HG03520 (cell line): ENCODE results near the gene KISS1.

Experiments
- ATAC-seq: cut with Tn5 transposase; IDR thresholded peaks from one replicate; pipeline ENCODE4 v1.9.1; 2021; ENCODE audit warnings: mild to moderate bottlenecking, moderate library complexity; ENCODE audit not compliant: unreplicated experiment

Gene KISS1

GRCh38 chr1:204219971-204220616, 23.8 kb upstream of the KISS1 start:
- no peak for ATAC-seq

- ATAC-seq, result no peak
Observed at GRCh38 chr1:204218552-204218951, 22.3 kb upstream of the KISS1 start.

- ATAC-seq, result no peak
Observed at GRCh38 chr1:204217648-204218000, 21.3 kb upstream of the KISS1 start.

GRCh38 chr1:204216880-204217647, 20.8 kb upstream of the KISS1 start:
- ATAC-seq, result no peak

GRCh38 chr1:204216236-204216635, 19.9 kb upstream of the KISS1 start:
- ATAC-seq, result no peak

- ATAC-seq, result no peak
Observed at GRCh38 chr1:204213668-204214662, 17.7 kb upstream of the KISS1 start, which contains the start of gene GOLT1A. GOLT1A (minus strand) TSS chr1:204213988; CDS start chr1:204213906, 82 bp downstream.

GRCh38 chr1:204212715-204213114, 16.4 kb upstream of the KISS1 start:
- ATAC-seq, result no peak

- ATAC-seq, result no peak
Observed at GRCh38 chr1:204211046-204211445, 14.8 kb upstream of the KISS1 start.

- no peak for ATAC-seq
Observed at GRCh38 chr1:204207136-204207616, 10.9 kb upstream of the KISS1 start.

- no peak for ATAC-seq
Observed at GRCh38 chr1:204206121-204206520, 9.8 kb upstream of the KISS1 start.

GRCh38 chr1:204205486-204205885, 9.2 kb upstream of the KISS1 start:
- ATAC-seq, result no peak

- ATAC-seq, result no peak
Observed at GRCh38 chr1:204204944-204205343, 8.7 kb upstream of the KISS1 start.

GRCh38 chr1:204203206-204203767, 7.0 kb upstream of the KISS1 start:
- ATAC-seq, result no peak

GRCh38 chr1:204202481-204202880, 6.2 kb upstream of the KISS1 start:
- ATAC-seq, result no peak

- no peak for ATAC-seq
Observed at GRCh38 chr1:204201348-204202040, 5.2 kb upstream of the KISS1 start.

- ATAC-seq, result no peak
Observed at GRCh38 chr1:204199579-204199978, 3.3 kb upstream of the KISS1 start.

GRCh38 chr1:204198348-204199340, 2.4 kb upstream of the KISS1 start:
- no peak for ATAC-seq

GRCh38 chr1:204197068-204197467, 777 bp upstream of the KISS1 start:
- no peak for ATAC-seq

GRCh38 chr1:204194771-204195170, 1.5 kb downstream of the KISS1 start:
- no peak for ATAC-seq
